Dendritic cell treated with granulocyte-macrophage colony-stimulating factor and Interleukin-4, amounts not matched to agents 40 ng/mL and 50 ng/mL, for 4 days (primary cell): Measurements from ENCODE around the gene EPB41L5.
"Not testable (repeated sequence)": the region's sequence is repeated elsewhere in the genome, so short reads cannot be mapped to it uniquely, and the experiment has no call there.

ENCODE experiments used
- H3K27ac Mint-ChIP-seq: one replicate; pipeline ENCODE4 v1.8.0; 2022; ENCODE audit warnings: mild to moderate bottlenecking, mixed read lengths
- H3K27me3 Mint-ChIP-seq: one replicate; pipeline ENCODE4 v1.8.0; 2022; ENCODE audit warnings: mild to moderate bottlenecking, mixed read lengths
- H3K36me3 Mint-ChIP-seq: one replicate; pipeline ENCODE4 v1.8.0; 2022; ENCODE audit warnings: low read depth, mixed read lengths
- H3K4me1 Mint-ChIP-seq: one replicate; pipeline ENCODE4 v1.8.0; 2022; ENCODE audit warnings: low read depth, mixed read lengths
- H3K4me3 Mint-ChIP-seq: one replicate; pipeline ENCODE4 v1.8.0; 2022; ENCODE audit warnings: mild to moderate bottlenecking, moderate library complexity, mixed read lengths
- H3K9me3 Mint-ChIP-seq: one replicate; pipeline ENCODE4 v1.8.0; 2022; ENCODE audit warnings: mixed read lengths
- intact Hi-C: fragments of 100-400 bp; cut with micrococcal nuclease; formaldehyde crosslinking; loops from one replicate; pipeline ENCODE4 v1.15.0; 2022

EPB41L5 gene

GRCh38 chr2:120155308-120155707 is 142.4 kb downstream of the EPB41L5 start:
- no peaks in the 10 kb centered on the region for H3K27me3 Mint-ChIP-seq
- H3K36me3 Mint-ChIP-seq: no peaks in the 10 kb centered on the region
- H3K4me3 Mint-ChIP-seq: no peak overlapping the region
- intact Hi-C loops: no loop called here
- no peak overlapping the region for H3K27ac Mint-ChIP-seq
- peaks cover 53% of the 10 kb centered on the region for H3K9me3 Mint-ChIP-seq
- H3K4me1 Mint-ChIP-seq: no peaks in the 10 kb centered on the region

- peaks cover 37% of the 10 kb centered on the region for H3K9me3 Mint-ChIP-seq
- intact Hi-C loops, H3K4me1 Mint-ChIP-seq, H3K36me3 Mint-ChIP-seq, H3K27me3 Mint-ChIP-seq, H3K4me3 Mint-ChIP-seq, H3K27ac Mint-ChIP-seq: not testable (repeated sequence)
Measured at GRCh38 chr2:120158658-120159057, 145.8 kb downstream of the EPB41L5 start.

- Mint-ChIP-seq H3K4me3 (no peak overlapping the region), H3K9me3 (peaks cover 12% of the 10 kb centered on the region), H3K27ac (no peak overlapping the region), H3K36me3 (no peaks in the 10 kb centered on the region), H3K4me1 (no peaks in the 10 kb centered on the region), H3K27me3 (no peaks in the 10 kb centered on the region)
- intact Hi-C loops: no loop called here
Measured at GRCh38 chr2:120161190-120161589, 148.3 kb downstream of the EPB41L5 start.

- H3K27me3 Mint-ChIP-seq: no peaks in the 10 kb centered on the region
- no peaks in the 10 kb centered on the region for H3K36me3 Mint-ChIP-seq
- intact Hi-C loops: no loop called here
- H3K4me1 Mint-ChIP-seq: no peaks in the 10 kb centered on the region
- H3K9me3 Mint-ChIP-seq: no peaks in the 10 kb centered on the region
- H3K4me3 Mint-ChIP-seq: no peak overlapping the region
- H3K27ac Mint-ChIP-seq: no peak overlapping the region
Measured at GRCh38 chr2:120162716-120163115, 149.8 kb downstream of the EPB41L5 start.

- intact Hi-C loops: no loop called here
- Mint-ChIP-seq H3K4me3 (no peak overlapping the region), H3K27ac (no peak overlapping the region), H3K27me3 (peaks cover 4% of the 10 kb centered on the region), H3K4me1 (no peaks in the 10 kb centered on the region), H3K36me3 (no peaks in the 10 kb centered on the region), H3K9me3 (no peaks in the 10 kb centered on the region)
Measured at GRCh38 chr2:120167272-120167671, 154.4 kb downstream of the EPB41L5 start.

- intact Hi-C loops: no loop called here
- Mint-ChIP-seq H3K4me3 (no peak overlapping the region), H3K4me1 (no peaks in the 10 kb centered on the region), H3K27me3 (peaks cover 16% of the 10 kb centered on the region), H3K27ac (no peak overlapping the region), H3K9me3 (no peaks in the 10 kb centered on the region), H3K36me3 (no peaks in the 10 kb centered on the region)
Measured at GRCh38 chr2:120169020-120169419, 156.1 kb downstream of the EPB41L5 start.

GRCh38 chr2:120174963-120175581 is 162.2 kb downstream of the EPB41L5 start:
- no peaks in the 10 kb centered on the region for H3K9me3 Mint-ChIP-seq
- H3K4me1 Mint-ChIP-seq: peaks cover 7% of the 10 kb centered on the region
- H3K36me3 Mint-ChIP-seq: no peaks in the 10 kb centered on the region
- H3K4me3 Mint-ChIP-seq: no peak overlapping the region
- intact Hi-C loops: loop anchor here (1.0 to 5.0 kb wide), 5 partner anchors 66 to 528 kb away; no protein-coding TSS in a partner anchor
- no peak overlapping the region for H3K27ac Mint-ChIP-seq
- H3K27me3 Mint-ChIP-seq: peaks cover 19% of the 10 kb centered on the region

- no peak overlapping the region for H3K4me3 Mint-ChIP-seq
- H3K27ac Mint-ChIP-seq: peak overlapping the region; percentile 87
- peaks cover 7% of the 10 kb centered on the region for H3K4me1 Mint-ChIP-seq
- H3K9me3 Mint-ChIP-seq: no peaks in the 10 kb centered on the region
- H3K36me3 Mint-ChIP-seq: no peaks in the 10 kb centered on the region
- intact Hi-C loops: loop anchor here (2.0 to 5.0 kb wide), 4 partner anchors 76 to 529 kb away; partner anchors contain the start of genes PTPN4 and RALB
- H3K27me3 Mint-ChIP-seq: peaks cover 17% of the 10 kb centered on the region
Measured at GRCh38 chr2:120176526-120176925, 163.6 kb downstream of the EPB41L5 start.

GRCh38 chr2:120177001-120177621 is 164.2 kb downstream of the EPB41L5 start:
- peaks cover 15% of the 10 kb centered on the region for H3K27me3 Mint-ChIP-seq
- H3K4me3 Mint-ChIP-seq: peak overlapping the region; percentile 81
- no peaks in the 10 kb centered on the region for H3K36me3 Mint-ChIP-seq
- intact Hi-C loops: loop anchor here (2.0 to 5.0 kb wide), 4 partner anchors 76 to 530 kb away; partner anchors contain the start of genes PTPN4 and RALB
- peak overlapping the region; percentile 87 for H3K27ac Mint-ChIP-seq
- peaks cover 12% of the 10 kb centered on the region for H3K4me1 Mint-ChIP-seq
- H3K9me3 Mint-ChIP-seq: no peaks in the 10 kb centered on the region

GRCh38 chr2:120177973-120178372 is 165.1 kb downstream of the EPB41L5 start:
- Mint-ChIP-seq H3K27me3 (peaks cover 11% of the 10 kb centered on the region), H3K4me1 (peaks cover 15% of the 10 kb centered on the region), H3K9me3 (no peaks in the 10 kb centered on the region), H3K27ac (no peak overlapping the region), H3K4me3 (no peak overlapping the region), H3K36me3 (no peaks in the 10 kb centered on the region)
- intact Hi-C loops: loop anchor here (2.0 to 5.0 kb wide), 4 partner anchors 75 to 531 kb away; partner anchors contain the start of genes PTPN4 and RALB

GRCh38 chr2:120179396-120179795 is 166.5 kb downstream of the EPB41L5 start:
- no peak overlapping the region for H3K27ac Mint-ChIP-seq
- H3K4me3 Mint-ChIP-seq: no peak overlapping the region
- no peaks in the 10 kb centered on the region for H3K36me3 Mint-ChIP-seq
- H3K4me1 Mint-ChIP-seq: peaks cover 15% of the 10 kb centered on the region
- H3K27me3 Mint-ChIP-seq: peaks cover 5% of the 10 kb centered on the region
- intact Hi-C loops: loop anchor here (5.0 kb wide), 2 partner anchors 133 to 532 kb away; no protein-coding TSS in a partner anchor
- H3K9me3 Mint-ChIP-seq: no peaks in the 10 kb centered on the region

GRCh38 chr2:120180066-120180465 is 167.2 kb downstream of the EPB41L5 start:
- H3K27ac Mint-ChIP-seq: no peak overlapping the region
- peaks cover 5% of the 10 kb centered on the region for H3K27me3 Mint-ChIP-seq
- peaks cover 15% of the 10 kb centered on the region for H3K4me1 Mint-ChIP-seq
- no peaks in the 10 kb centered on the region for H3K9me3 Mint-ChIP-seq
- no peaks in the 10 kb centered on the region for H3K36me3 Mint-ChIP-seq
- H3K4me3 Mint-ChIP-seq: no peak overlapping the region
- intact Hi-C loops: no loop called here

- Mint-ChIP-seq H3K27me3 (peaks cover 6% of the 10 kb centered on the region), H3K9me3 (no peaks in the 10 kb centered on the region), H3K36me3 (no peaks in the 10 kb centered on the region), H3K4me1 (peaks cover 12% of the 10 kb centered on the region), H3K4me3 (no peak overlapping the region), H3K27ac (peak overlapping the region; percentile 6)
- intact Hi-C loops: no loop called here
Measured at GRCh38 chr2:120182019-120182560, 169.2 kb downstream of the EPB41L5 start.

- no peak overlapping the region for H3K27ac Mint-ChIP-seq
Measured at GRCh38 chr2:120189189-120189588, 176.3 kb downstream of the EPB41L5 start.

More at GRCh38 chr2:120189189-120189588, 176.3 kb downstream of the EPB41L5 start:
- intact Hi-C loops: no loop called here
- Mint-ChIP-seq H3K9me3 (peaks cover 14% of the 10 kb centered on the region), H3K27me3 (peaks cover 4% of the 10 kb centered on the region), H3K4me3 (no peak overlapping the region), H3K36me3 (no peaks in the 10 kb centered on the region), H3K4me1 (no peaks in the 10 kb centered on the region)
